SK-N-SH treated with all-trans-retinoic acid at 6 μM for 48 hours (cell line): Measurements from ENCODE around the gene NXPE4.
"Not testable (repeated sequence)": the region's sequence is repeated elsewhere in the genome, so short reads cannot be mapped to it uniquely, and the experiment has no call there.

Experiments used
- ATAC-seq: fragments of 200-7000 bp; cut with Tn5 transposase; 3 replicates; pipeline ENCODE4 v1.9.1; 2020; ENCODE audit warnings: mild to moderate bottlenecking, moderate library complexity
- ARNTL ChIP-seq: fragments of 450-650 bp; formaldehyde crosslinking; IDR thresholded peaks from 2 replicates; pipeline ENCODE4 v1.5.0; 2020; ENCODE audit warnings: low read depth, mild to moderate bottlenecking, moderate library complexity, borderline replicate concordance
- BACH2 ChIP-seq: fragments of 250-450 bp; sonication (Bioruptor Pico); IDR thresholded peaks from 2 replicates; pipeline ENCODE4 v1.9.0; 2021; ENCODE audit warnings: mild to moderate bottlenecking, borderline replicate concordance
- CSDC2 ChIP-seq: fragments of 250-450 bp; sonication (Bioruptor Pico); IDR thresholded peaks from 2 replicates; pipeline ENCODE4 v1.5.0; 2020; ENCODE audit warnings: mild to moderate bottlenecking, moderate library complexity
- ESRRG ChIP-seq: fragments of 250-450 bp; sonication (Bioruptor Pico); IDR thresholded peaks from 2 replicates; pipeline ENCODE4 v1.6.1; 2021; ENCODE audit warnings: mild to moderate bottlenecking
- GLIS3 ChIP-seq: fragments of 250-450 bp; sonication (Bioruptor Pico); IDR thresholded peaks from 2 replicates; pipeline ENCODE4 v1.5.0; 2020; ENCODE audit warnings: mild to moderate bottlenecking, moderate library complexity
- ISL1 ChIP-seq: fragments of 250-450 bp; sonication (Bioruptor Pico); IDR thresholded peaks from 2 replicates; pipeline ENCODE4 v2.1.2; 2022; ENCODE audit warnings: mild to moderate bottlenecking, moderate library complexity
- OSR1 ChIP-seq: fragments of 250-450 bp; sonication (Bioruptor Pico); IDR thresholded peaks from 2 replicates; pipeline ENCODE4 v1.8.0; 2022; ENCODE audit warnings: moderate library complexity, mild to moderate bottlenecking, inconsistent platforms
- PPARA ChIP-seq: fragments of 250-450 bp; sonication (Bioruptor Pico); IDR thresholded peaks from 2 replicates; pipeline ENCODE4 v1.5.0; 2020; ENCODE audit warnings: mild to moderate bottlenecking, borderline replicate concordance
- RARB ChIP-seq: fragments of 250-450 bp; sonication (Bioruptor Pico); IDR thresholded peaks from 2 replicates; pipeline ENCODE4 v1.8.0; 2021; ENCODE audit warnings: mild to moderate bottlenecking, moderate library complexity
- SNAI2 ChIP-seq: fragments of 250-450 bp; sonication (Bioruptor Pico); IDR thresholded peaks from 2 replicates; pipeline ENCODE4 v1.5.0; 2020; ENCODE audit warnings: mild to moderate bottlenecking, moderate library complexity
- TCF4 ChIP-seq: fragments of 250-450 bp; sonication (Bioruptor Pico); IDR thresholded peaks from 2 replicates; pipeline ENCODE4 v1.8.0; 2021; ENCODE audit warnings: mild to moderate bottlenecking, moderate library complexity, borderline replicate concordance
- TOX ChIP-seq: fragments of 250-450 bp; sonication (Bioruptor Pico); IDR thresholded peaks from 2 replicates; pipeline ENCODE4 v1.8.0; 2021; ENCODE audit warnings: mild to moderate bottlenecking, moderate library complexity, borderline replicate concordance
- ZFP3 ChIP-seq: fragments of 250-450 bp; sonication (Bioruptor Pico); IDR thresholded peaks from 2 replicates; pipeline ENCODE4 v1.5.0; 2020; ENCODE audit warnings: mild to moderate bottlenecking, moderate library complexity
- ZFP30 ChIP-seq: fragments of 450-650 bp; formaldehyde crosslinking; IDR thresholded peaks from 2 replicates; pipeline ENCODE4 v1.5.0; 2022; ENCODE audit warnings: mild to moderate bottlenecking, moderate library complexity
- ZNF565 ChIP-seq: fragments of 450-650 bp; formaldehyde crosslinking; conservative IDR thresholded peaks from 2 replicates; pipeline ENCODE4 v1.5.0; 2020; ENCODE audit warnings: low read depth, mild to moderate bottlenecking, moderate library complexity
- ZNF70 ChIP-seq: fragments of 450-650 bp; formaldehyde crosslinking; IDR thresholded peaks from 2 replicates; pipeline ENCODE4 v1.5.0; 2020; ENCODE audit warnings: mild to moderate bottlenecking, moderate library complexity
- ZNF8 ChIP-seq: fragments of 450-650 bp; formaldehyde crosslinking; IDR thresholded peaks from 2 replicates; pipeline ENCODE4 v1.5.0; 2020; ENCODE audit warnings: mild to moderate bottlenecking, moderate library complexity
- TF ChIP-seq, protein P1 (sequence below): fragments of 250-450 bp; sonication (Bioruptor Pico); IDR thresholded peaks from 2 replicates; pipeline ENCODE4 v1.5.0; 2020; ENCODE audit warnings: mild to moderate bottlenecking, moderate library complexity
- TF ChIP-seq, protein P2 (sequence below): fragments of 250-450 bp; sonication (Bioruptor Pico); IDR thresholded peaks from 2 replicates; pipeline ENCODE4 v1.5.1; 2020; ENCODE audit warnings: low read depth, mild to moderate bottlenecking, moderate library complexity
- TF ChIP-seq, protein P3 (sequence below): fragments of 250-450 bp; sonication (Bioruptor Pico); IDR thresholded peaks from 2 replicates; pipeline ENCODE4 v1.5.1; 2021; ENCODE audit warnings: mild to moderate bottlenecking, moderate library complexity
- TF ChIP-seq, protein P4 (sequence below): fragments of 250-450 bp; sonication (Bioruptor Pico); IDR thresholded peaks from 2 replicates; pipeline ENCODE4 v1.8.0; 2020; ENCODE audit warnings: mild to moderate bottlenecking, moderate library complexity, borderline replicate concordance

NXPE4 gene

DNA sequence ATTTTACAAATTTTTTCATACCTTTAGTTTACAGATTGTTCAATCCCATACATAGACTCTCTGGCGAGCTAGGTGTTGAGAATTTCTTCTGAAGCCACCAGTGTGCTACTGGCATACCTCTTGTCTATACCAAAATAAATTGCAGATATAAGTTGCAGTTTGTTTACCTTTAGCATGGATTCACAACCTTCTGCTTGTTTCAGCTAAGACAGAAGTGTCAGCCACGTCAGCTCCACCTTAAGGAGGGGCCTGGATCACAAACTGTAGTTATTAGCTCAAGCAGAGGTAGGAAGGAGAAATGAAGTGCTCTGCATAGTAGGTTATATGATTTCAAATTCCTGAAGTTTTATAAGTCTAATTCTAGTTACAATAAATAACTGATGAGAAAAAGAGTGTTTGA is at the start of gene NXPE4:
Gene NXPE4, minus strand, starts transcription at position 216 of the 400 bp plus-strand sequence. CDS start 1,027 bp downstream, outside the sequence.
- ATAC-seq: no peak
- TF ChIP-seq ZNF565 (CRISPR knock-in tag): no peak
- no peak for TF ChIP-seq ZFP3 (CRISPR knock-in tag)
- no peak for TF ChIP-seq BACH2 (CRISPR knock-in tag)
- no peak for TF ChIP-seq CSDC2
- TF ChIP-seq, protein P1, sequence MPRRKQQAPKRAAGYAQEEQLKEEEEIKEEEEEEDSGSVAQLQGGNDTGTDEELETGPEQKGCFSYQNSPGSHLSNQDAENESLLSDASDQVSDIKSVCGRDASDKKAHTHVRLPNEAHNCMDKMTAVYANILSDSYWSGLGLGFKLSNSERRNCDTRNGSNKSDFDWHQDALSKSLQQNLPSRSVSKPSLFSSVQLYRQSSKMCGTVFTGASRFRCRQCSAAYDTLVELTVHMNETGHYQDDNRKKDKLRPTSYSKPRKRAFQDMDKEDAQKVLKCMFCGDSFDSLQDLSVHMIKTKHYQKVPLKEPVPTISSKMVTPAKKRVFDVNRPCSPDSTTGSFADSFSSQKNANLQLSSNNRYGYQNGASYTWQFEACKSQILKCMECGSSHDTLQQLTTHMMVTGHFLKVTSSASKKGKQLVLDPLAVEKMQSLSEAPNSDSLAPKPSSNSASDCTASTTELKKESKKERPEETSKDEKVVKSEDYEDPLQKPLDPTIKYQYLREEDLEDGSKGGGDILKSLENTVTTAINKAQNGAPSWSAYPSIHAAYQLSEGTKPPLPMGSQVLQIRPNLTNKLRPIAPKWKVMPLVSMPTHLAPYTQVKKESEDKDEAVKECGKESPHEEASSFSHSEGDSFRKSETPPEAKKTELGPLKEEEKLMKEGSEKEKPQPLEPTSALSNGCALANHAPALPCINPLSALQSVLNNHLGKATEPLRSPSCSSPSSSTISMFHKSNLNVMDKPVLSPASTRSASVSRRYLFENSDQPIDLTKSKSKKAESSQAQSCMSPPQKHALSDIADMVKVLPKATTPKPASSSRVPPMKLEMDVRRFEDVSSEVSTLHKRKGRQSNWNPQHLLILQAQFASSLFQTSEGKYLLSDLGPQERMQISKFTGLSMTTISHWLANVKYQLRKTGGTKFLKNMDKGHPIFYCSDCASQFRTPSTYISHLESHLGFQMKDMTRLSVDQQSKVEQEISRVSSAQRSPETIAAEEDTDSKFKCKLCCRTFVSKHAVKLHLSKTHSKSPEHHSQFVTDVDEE (CRISPR knock-in tag): no peak
- TF ChIP-seq ARNTL (CRISPR knock-in tag): no peak
- no peak for TF ChIP-seq ISL1 (CRISPR knock-in tag)
- no peak for TF ChIP-seq ESRRG (CRISPR knock-in tag)
- no peak for TF ChIP-seq GLIS3 (CRISPR knock-in tag)
- no peak for TF ChIP-seq SNAI2 (CRISPR knock-in tag)
- TF ChIP-seq RARB: no peak
- TF ChIP-seq ZFP30: no peak
- TF ChIP-seq, protein P2, sequence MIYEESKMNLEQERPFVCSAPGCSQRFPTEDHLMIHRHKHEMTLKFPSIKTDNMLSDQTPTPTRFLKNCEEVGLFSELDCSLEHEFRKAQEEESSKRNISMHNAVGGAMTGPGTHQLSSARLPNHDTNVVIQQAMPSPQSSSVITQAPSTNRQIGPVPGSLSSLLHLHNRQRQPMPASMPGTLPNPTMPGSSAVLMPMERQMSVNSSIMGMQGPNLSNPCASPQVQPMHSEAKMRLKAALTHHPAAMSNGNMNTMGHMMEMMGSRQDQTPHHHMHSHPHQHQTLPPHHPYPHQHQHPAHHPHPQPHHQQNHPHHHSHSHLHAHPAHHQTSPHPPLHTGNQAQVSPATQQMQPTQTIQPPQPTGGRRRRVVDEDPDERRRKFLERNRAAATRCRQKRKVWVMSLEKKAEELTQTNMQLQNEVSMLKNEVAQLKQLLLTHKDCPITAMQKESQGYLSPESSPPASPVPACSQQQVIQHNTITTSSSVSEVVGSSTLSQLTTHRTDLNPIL (CRISPR knock-in tag): no peak
- no peak for TF ChIP-seq ZNF70 (CRISPR knock-in tag)
- TF ChIP-seq ZNF8 (CRISPR knock-in tag): no peak
- no peak for TF ChIP-seq TCF4 (CRISPR knock-in tag)
- no peak for TF ChIP-seq OSR1 (CRISPR knock-in tag)
- TF ChIP-seq, protein P3, sequence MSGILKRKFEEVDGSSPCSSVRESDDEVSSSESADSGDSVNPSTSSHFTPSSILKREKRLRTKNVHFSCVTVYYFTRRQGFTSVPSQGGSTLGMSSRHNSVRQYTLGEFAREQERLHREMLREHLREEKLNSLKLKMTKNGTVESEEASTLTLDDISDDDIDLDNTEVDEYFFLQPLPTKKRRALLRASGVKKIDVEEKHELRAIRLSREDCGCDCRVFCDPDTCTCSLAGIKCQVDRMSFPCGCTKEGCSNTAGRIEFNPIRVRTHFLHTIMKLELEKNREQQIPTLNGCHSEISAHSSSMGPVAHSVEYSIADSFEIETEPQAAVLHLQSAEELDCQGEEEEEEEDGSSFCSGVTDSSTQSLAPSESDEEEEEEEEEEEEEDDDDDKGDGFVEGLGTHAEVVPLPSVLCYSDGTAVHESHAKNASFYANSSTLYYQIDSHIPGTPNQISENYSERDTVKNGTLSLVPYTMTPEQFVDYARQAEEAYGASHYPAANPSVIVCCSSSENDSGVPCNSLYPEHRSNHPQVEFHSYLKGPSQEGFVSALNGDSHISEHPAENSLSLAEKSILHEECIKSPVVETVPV (CRISPR knock-in tag): no peak
- no peak for TF ChIP-seq PPARA (CRISPR knock-in tag)
- TF ChIP-seq, protein P4, sequence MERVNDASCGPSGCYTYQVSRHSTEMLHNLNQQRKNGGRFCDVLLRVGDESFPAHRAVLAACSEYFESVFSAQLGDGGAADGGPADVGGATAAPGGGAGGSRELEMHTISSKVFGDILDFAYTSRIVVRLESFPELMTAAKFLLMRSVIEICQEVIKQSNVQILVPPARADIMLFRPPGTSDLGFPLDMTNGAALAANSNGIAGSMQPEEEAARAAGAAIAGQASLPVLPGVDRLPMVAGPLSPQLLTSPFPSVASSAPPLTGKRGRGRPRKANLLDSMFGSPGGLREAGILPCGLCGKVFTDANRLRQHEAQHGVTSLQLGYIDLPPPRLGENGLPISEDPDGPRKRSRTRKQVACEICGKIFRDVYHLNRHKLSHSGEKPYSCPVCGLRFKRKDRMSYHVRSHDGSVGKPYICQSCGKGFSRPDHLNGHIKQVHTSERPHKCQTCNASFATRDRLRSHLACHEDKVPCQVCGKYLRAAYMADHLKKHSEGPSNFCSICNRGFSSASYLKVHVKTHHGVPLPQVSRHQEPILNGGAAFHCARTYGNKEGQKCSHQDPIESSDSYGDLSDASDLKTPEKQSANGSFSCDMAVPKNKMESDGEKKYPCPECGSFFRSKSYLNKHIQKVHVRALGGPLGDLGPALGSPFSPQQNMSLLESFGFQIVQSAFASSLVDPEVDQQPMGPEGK (CRISPR knock-in tag): no peak

DNA sequence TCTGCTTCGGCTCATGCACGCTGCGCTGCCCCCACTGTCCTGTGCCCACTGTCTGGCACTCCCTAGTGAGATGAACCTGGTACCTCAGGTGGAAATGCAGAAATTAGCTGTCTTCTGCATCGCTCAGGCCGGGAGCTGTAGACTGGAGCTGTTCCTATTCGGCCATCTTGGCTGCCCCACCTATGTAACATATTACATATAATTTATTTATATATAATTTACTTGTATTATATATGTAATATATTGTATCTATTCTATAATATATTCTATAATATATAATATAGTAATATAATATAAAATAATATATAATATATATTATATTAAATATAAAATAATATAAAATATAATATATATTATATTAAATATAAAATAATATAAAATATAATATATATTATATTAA is 43.9 kb upstream of the NXPE4 start:
- not testable (repeated sequence) for ATAC-seq

DNA sequence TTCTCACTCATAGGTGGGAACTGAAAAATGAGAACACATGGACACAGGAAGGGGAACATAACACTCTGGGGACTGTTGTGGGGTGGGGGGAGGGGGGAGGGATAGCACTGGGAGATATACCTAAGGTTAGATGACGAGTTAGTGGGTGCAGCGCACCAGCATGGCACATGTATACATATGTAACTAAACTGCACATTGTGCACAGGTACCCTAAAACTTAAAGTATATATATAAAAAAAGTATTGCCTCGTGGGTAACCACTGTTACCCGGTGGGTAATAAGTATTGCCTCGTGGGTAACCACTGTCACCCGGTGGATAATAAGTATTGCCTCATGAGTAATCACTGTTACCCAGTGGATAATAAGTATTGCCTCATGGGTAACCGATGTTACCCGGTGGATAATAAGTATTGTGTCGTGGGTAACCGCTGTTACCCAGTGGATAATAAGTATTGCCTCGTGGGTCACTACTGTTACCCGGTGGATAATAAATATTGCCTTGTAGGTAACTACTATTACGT is 35.9 kb upstream of the NXPE4 start:
- not testable (repeated sequence) for ATAC-seq

DNA sequence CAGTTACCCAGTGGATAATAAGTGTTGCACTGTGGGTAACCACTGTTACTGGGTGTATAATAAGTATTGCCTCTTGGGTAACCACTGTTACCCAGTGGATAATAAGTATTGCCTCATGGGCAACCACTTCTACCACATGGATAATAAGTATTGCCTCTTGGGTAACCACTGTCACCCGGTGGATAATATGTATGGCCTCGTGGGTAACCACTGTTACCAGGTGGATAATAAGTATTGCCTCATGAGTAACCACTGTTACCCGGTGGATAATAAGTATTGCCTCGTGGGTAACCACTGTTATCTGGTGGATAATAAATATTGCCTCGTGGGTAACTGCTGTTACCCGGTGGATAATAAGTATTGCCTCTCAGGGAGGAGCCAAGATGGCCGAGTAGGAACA is 29.7 kb upstream of the NXPE4 start:
- no peak for ATAC-seq
- TF ChIP-seq TCF4 (CRISPR knock-in tag) (no peak), ESRRG (CRISPR knock-in tag) (no peak), GLIS3 (CRISPR knock-in tag) (no peak), CSDC2 (no peak), BACH2 (CRISPR knock-in tag) (no peak), ZFP30 (no peak), ZNF8 (CRISPR knock-in tag) (no peak), TOX (CRISPR knock-in tag) (no peak)
- TF ChIP-seq, protein P2 (CRISPR knock-in tag): no peak
- TF ChIP-seq, protein P3 (CRISPR knock-in tag): no peak
- TF ChIP-seq, protein P1 (CRISPR knock-in tag): no peak
